GM19193 (cell line): Measurements from ENCODE around the gene COL23A1.

Source experiments
- POLR2A ChIP-seq: IDR thresholded peaks from 4 replicates; pipeline ENCODE4 v1.6.1; 2011; ENCODE audit not compliant: insufficient read depth, insufficient read length; ENCODE audit errors: extremely low read depth

The COL23A1 gene

GRCh38 chr5:178548746-178549145 lies 41.4 kb downstream of the COL23A1 start:
- TF ChIP-seq POLR2A: no peak

DNA sequence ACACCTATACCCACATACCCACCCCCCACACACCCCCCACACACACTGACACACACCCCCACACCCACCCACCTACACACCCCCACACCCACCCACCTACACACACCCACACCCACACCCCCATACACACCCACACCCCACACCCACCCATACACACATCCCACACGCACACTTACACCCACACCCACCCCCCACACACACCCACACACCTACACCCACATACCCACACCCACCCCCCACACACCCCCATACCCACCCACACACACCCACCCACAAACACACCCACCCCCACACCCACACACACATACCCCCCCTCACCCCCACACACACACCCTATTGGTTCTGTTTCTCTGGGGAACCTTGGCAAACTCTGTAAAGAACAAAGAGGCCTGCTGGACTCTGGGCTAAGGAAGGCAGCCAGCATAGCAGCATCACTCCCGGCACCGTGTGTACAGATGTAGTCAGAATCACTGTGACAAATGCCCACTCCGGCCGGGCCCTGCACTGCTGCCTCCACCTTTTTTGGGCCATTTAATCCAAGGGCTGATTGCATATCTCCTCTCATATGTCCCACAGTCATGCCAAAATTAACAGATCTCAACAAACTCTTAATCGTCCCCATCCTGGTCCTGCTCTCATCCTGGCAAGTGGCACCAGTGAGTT lies 42.3 kb downstream of the COL23A1 start:
- no peak for TF ChIP-seq POLR2A

DNA sequence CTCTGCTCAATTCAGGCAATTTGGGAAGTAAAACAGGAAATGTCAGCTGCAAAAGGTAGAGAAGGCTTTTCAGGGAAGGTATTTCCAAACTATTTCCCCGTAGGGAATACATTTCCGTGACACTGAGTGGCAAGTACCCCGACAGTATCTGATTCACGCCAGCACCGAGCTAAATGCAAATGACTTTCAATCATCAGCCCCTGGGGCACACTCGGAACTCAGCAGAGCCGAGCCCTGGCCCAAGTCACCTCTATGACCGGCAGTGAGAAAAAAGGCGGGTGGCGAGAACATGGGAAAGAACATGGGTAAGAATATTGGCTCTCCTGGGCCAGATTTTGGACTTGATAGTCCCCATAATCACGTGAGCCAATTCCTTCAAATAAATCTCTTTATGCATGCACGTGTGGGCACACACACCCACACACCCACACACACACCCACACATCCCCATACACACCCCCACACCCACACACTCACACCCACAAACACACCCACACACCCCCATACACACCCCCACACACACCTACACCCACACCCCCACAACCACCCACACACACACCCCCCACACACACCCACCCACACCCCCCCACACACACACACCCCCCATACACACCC lies 43.0 kb downstream of the COL23A1 start:
- TF ChIP-seq POLR2A: no peak

GRCh38 chr5:178546675-178547033 lies 43.5 kb downstream of the COL23A1 start:
- no peak for TF ChIP-seq POLR2A

GRCh38 chr5:178545941-178546674 lies 44.1 kb downstream of the COL23A1 start:
- TF ChIP-seq POLR2A: no peak

DNA sequence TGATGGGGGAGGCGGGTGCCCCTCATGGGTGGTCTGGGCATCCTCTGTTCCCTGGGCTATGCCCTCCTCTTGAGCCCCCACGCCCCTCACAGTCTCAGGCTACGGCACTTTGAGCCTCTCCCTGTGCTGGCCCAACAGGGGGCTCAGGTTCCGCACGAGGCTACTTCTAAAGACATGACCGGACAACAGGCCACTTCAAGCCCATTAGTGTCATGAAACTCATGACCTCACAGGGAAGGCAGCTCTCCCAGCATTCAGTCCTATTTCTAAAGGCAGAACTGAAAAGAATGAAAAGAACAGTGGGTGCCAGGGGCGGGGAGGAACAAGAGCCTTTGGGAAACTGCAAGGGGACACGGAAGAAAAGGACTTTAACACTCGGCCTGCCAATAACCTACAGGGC lies 45.0 kb downstream of the COL23A1 start:
- no peak for TF ChIP-seq POLR2A

DNA sequence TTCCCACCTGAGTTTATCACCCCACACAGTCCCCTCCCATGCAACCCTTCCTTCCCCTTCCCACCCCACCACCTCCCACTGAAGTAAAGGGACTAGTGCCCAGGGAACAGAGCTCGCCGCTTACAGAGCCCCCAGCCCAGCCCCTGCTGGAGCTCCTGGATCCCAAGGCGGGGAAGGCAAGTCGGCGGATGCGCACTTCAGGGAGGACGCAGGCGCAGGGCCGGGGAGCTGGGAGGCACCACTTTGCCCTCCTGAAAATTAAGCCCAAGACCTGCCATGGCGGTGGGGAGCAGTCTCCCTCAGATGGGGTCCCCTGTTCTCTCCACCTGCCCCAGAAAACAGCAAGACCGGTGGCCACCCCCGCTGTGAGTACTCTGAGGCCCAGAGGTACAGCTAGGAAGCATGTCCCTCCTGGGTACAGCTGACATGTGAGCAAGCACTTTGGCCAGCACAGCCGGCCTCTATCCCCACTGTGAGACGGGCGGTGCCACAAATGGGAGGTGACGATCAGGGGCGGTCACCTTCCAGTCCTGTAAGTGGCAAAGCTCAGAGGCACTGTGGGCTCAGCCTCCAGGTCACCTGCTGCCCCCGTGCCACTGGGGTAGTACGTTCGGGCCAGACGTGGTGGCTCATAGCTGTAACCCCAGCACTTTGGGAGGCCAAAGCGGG lies 45.9 kb downstream of the COL23A1 start:
- no peak for TF ChIP-seq POLR2A

GRCh38 chr5:178542455-178542854 lies 47.7 kb downstream of the COL23A1 start:
- TF ChIP-seq POLR2A: no peak

GRCh38 chr5:178540526-178540925 lies 49.7 kb downstream of the COL23A1 start:
- TF ChIP-seq POLR2A: no peak

- no peak for TF ChIP-seq POLR2A
Measured at GRCh38 chr5:178538741-178539229, 51.4 kb downstream of the COL23A1 start.

GRCh38 chr5:178537467-178538371 lies 52.5 kb downstream of the COL23A1 start:
- no peak for TF ChIP-seq POLR2A

- TF ChIP-seq POLR2A: no peak
Measured at GRCh38 chr5:178536541-178537466, 53.4 kb downstream of the COL23A1 start.
